ENCODE measurements around the gene ZNF778. TPM values are rescaled to one million over a fixed set of nuclear protein-coding genes. Genes with fewer than 3 reads are reported as not detected.
"Not testable (repeated sequence)": the region's sequence is repeated elsewhere in the genome, so short reads cannot be mapped to it uniquely, and the experiment has no call there.

Gene ZNF778
- total RNA-seq, 4 donors from 2014 or later, result 3.4 to 10.7 (median 6.5) TPM

DNA sequence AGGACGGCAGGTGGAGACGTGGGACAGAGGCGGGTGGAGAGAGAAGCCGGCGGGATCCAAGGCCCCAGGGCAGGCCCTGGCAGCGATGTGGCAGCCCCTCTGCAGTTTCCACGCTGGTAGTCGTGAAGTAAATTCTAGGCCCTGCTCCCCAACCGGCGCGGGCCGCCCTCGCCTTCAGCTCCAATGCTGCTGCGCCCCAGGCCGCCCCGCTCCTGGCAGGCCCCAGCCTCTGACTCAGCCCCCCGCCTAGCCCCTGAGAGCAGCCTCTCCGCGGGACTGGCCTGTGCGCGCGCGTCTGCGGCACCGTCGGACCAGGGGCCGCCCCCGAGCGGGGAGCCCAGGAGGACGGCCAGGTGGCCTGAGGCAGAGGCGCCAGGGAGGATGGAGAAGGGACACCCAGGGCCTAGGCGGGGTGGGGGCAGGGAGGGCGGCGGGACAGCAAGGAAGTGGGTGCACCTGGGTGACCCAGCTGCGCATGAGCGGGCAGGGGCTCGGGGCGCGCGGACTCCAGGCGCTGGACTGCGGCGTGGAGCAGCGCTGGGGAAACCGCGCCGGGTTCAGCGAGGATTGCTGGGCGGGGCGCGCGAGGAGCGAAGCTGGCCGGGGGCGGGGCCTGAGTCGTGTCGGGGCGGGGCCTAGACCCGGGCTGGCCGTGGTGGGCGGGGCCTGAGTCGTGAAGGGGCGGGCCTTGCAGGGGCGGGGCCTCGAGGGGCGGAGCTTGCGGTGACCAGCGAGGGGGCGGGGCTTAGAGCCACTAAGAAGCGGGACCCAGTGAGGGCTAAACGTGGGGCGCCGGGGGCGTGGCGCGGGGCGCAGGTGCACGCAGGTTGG lies 29.6 kb downstream of the ZNF778 start:
- H3K36me3 ChIP-seq, result no peaks in the 10 kb centered on the region
- no peak for TF ChIP-seq POLR2A (IDR thresholded peaks at IDR 0.05)
- TF ChIP-seq, protein P1, sequence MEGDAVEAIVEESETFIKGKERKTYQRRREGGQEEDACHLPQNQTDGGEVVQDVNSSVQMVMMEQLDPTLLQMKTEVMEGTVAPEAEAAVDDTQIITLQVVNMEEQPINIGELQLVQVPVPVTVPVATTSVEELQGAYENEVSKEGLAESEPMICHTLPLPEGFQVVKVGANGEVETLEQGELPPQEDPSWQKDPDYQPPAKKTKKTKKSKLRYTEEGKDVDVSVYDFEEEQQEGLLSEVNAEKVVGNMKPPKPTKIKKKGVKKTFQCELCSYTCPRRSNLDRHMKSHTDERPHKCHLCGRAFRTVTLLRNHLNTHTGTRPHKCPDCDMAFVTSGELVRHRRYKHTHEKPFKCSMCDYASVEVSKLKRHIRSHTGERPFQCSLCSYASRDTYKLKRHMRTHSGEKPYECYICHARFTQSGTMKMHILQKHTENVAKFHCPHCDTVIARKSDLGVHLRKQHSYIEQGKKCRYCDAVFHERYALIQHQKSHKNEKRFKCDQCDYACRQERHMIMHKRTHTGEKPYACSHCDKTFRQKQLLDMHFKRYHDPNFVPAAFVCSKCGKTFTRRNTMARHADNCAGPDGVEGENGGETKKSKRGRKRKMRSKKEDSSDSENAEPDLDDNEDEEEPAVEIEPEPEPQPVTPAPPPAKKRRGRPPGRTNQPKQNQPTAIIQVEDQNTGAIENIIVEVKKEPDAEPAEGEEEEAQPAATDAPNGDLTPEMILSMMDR (IDR thresholded peaks at IDR 0.05), result no peak
- peak overlapping the region in 3 of 4 donors; percentile 24 to 55 (median 51) for H3K27ac ChIP-seq
- H3K4me3 ChIP-seq, result peak overlapping the region; percentile 21 to 70 (median 53)
- WGBS, 2 donors, result 8 to 25% methylated on average over 7 to 13 of the region's 78 CpGs
- H3K27me3 ChIP-seq, result no peaks in the 10 kb centered on the region
- peak; percentile 30 for DNase-seq
- H3K9me3 ChIP-seq, result no peaks in the 10 kb centered on the region
- peaks cover 5 to 22% (median 8%) of the 10 kb centered on the region in 3 donors for H3K4me1 ChIP-seq
- intact Hi-C loops (cut with DNase I), result no loop called here

GRCh38 chr16:89247734-89248075 lies 30.2 kb downstream of the ZNF778 start:
- H3K36me3 ChIP-seq; H3K27me3 ChIP-seq; DNase-seq; intact Hi-C loops (cut with DNase I); H3K9me3 ChIP-seq: not testable (repeated sequence)
- no CpG with 5 or more reads among the region's 45 CpGs for WGBS, 2 donors
- peak overlapping the region; percentile 21 to 70 (median 53) for H3K4me3 ChIP-seq
- peak overlapping the region in 3 of 4 donors; percentile 24 to 55 (median 51) for H3K27ac ChIP-seq
- H3K4me1 ChIP-seq, result peaks cover 5 to 20% (median 8%) of the 10 kb centered on the region in 3 donors

DNA sequence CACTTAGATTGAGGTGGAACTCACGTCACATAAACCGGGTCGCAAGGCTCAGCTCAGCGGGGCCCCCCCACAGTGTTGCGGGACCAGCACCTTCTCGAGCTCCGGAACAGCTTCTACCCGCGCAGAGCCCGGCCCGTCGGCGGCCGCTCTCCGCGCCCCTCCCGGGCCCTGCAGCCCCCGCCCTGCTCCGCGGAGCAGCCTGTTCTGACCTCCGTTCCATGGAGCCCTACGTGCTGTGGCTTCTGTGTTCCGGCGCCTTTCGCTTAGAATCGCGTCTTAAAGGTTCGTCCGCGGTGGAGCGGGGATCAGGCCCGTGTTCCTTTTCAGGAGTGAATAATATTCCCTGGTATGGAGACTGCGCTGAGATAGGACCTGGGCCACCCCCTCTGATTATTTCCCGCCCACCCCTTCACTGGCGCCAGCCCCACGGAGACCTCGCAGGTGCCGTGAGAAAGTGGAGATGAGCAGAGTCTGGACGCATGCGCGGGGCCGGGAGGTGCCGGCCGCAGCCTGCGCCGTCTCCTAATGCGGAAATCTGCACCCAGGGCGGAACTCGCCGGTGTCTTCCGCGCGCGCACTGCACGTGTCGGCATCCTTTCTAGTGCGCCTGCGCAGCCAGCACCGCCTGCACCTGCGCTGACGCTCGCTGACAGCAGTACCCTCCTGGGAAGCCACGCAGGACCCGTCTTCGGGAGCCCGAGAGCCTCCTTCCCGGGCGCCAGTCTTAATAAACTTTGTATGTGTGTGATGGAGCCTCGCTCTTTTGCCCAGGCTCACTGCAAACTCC lies 30.9 kb downstream of the ZNF778 start:
- Histone ChIP-seq H3K4me1 (peaks cover 5 to 20% (median 8%) of the 10 kb centered on the region in 3 donors), H3K36me3 (no peaks in the 10 kb centered on the region), H3K27me3 (no peaks in the 10 kb centered on the region), H3K27ac (peak overlapping the region in 1 of 4 donors; percentile 51), H3K9me3 (no peaks in the 10 kb centered on the region), H3K4me3 (peak overlapping the region in 3 of 4 donors; percentile 48 to 70 (median 58))
- intact Hi-C loops (cut with DNase I), result no loop called here
- TF ChIP-seq, protein P1 (IDR thresholded peaks at IDR 0.05), result no peak
- no peak for TF ChIP-seq POLR2A (IDR thresholded peaks at IDR 0.05)
- WGBS, 2 donors, result 81 to 91% methylated on average over 22 to 38 of the region's 69 CpGs
- no peak for DNase-seq

- intact Hi-C loops (cut with DNase I), result no loop called here
- no peak overlapping the region for H3K27ac ChIP-seq
- no peaks in the 10 kb centered on the region for H3K9me3 ChIP-seq
- H3K36me3 ChIP-seq, result no peaks in the 10 kb centered on the region
- TF ChIP-seq POLR2A (IDR thresholded peaks at IDR 0.05), result no peak
- TF ChIP-seq, protein P1 (IDR thresholded peaks at IDR 0.05), result no peak
- peaks cover 0 to 25% (median 0%) of the 10 kb centered on the region in 4 donors for H3K27me3 ChIP-seq
- no peak for DNase-seq
- peaks cover 12 to 18% (median 12%) of the 10 kb centered on the region in 3 donors for H3K4me1 ChIP-seq
- H3K4me3 ChIP-seq, result no peak overlapping the region
- 87 to 91% methylated on average over 7 to 10 of the region's 10 CpGs for WGBS, 2 donors
Measured at GRCh38 chr16:89253548-89254287, 36.2 kb downstream of the ZNF778 start.

DNA sequence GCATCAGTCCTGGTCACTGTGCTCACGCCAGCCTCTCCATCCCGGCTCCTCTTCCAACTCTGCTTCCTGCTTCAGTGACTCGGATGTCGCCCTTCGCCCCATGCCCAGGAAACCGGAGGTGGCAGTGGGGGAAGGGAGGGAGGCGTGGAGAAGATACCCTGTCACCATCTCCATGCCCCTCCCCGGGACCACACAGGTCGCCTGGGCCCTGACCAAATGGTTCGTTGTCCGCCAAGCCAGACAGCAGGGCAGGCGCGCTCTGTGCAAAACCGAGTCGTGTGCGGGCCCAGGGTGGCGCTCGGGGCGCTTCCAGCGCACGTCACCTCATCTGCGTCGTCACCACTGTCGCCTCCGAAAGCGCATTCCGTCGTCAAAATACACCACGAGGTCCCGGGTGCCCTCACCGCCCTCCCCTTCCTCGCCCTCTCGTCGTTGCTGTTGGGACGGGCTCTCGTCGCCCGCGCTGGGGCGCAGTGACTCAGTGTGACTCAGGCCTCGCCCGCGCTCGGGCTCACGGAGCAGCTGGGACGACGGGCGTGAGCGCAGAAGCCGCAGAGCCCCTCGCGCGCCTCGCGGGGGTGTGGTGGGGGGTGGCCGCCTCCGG lies 39.2 kb downstream of the ZNF778 start:
- 13 to 18% methylated on average over 6 to 25 of the region's 57 CpGs for WGBS, 2 donors
- Histone ChIP-seq H3K27me3 (peaks cover 0 to 25% (median 0%) of the 10 kb centered on the region in 4 donors), H3K27ac (peak overlapping the region in 1 of 4 donors; percentile 29), H3K36me3 (no peaks in the 10 kb centered on the region), H3K9me3 (no peaks in the 10 kb centered on the region), H3K4me1 (peaks cover 12 to 18% (median 12%) of the 10 kb centered on the region in 3 donors), H3K4me3 (peak overlapping the region; percentile 25 to 70 (median 41))
- TF ChIP-seq POLR2A (IDR thresholded peaks at IDR 0.05), result no peak
- TF ChIP-seq, protein P1 (IDR thresholded peaks at IDR 0.05), result no peak
- DNase-seq, result no peak
- intact Hi-C loops (cut with DNase I), result no loop called here
